CD4-positive, alpha-beta T cell (primary cell): ENCODE results near the gene MRPS5. TPM values are rescaled to one million over a fixed set of nuclear protein-coding genes. Genes with fewer than 3 reads are reported as not detected.

Experiments
- ATAC-seq: fragments of 200-7000 bp; cut with Tn5 transposase; one replicate; pipeline ENCODE4 v1.10.0; 2022; ENCODE audit warnings: mild to moderate bottlenecking; ENCODE audit not compliant: poor library complexity
- CTCF ChIA-PET: fragments of 350-600 bp; sonication (Branson Sonifier 250); formaldehyde crosslinking; loops from one replicate; lab custom pipeline; 2021; ENCODE audit warnings: antibody characterized with exemption, inconsistent platforms; lab: Charles Lee
- POLR2A ChIA-PET: fragments of 350-600 bp; sonication (Branson Sonifier 250); formaldehyde crosslinking; loops from one replicate; lab custom pipeline; 2021; ENCODE audit warnings: antibody characterized with exemption, inconsistent platforms; lab: Charles Lee
- DNase-seq, 14 experiments: peaks; one replicate each; pipeline ENCODE4 v3.0.0-alpha.2; 2013 to 2020; ENCODE audit warnings: mixed read lengths in 2 of 14
- H3K27ac ChIP-seq, 2 donors: one replicate each; pipeline versions ENCODE4 v1.5.1 to v1.7.0; 2013; ENCODE audit warnings: low read length in 2 of 2, low read depth in 1 of 2, mild to moderate bottlenecking in 1 of 2
- H3K27me3 ChIP-seq, 2 experiments: 1 replicate in 1 of 2; 2 replicates in 1 of 2; pipeline versions ENCODE4 v1.6.1 to v1.7.0; 2013; ENCODE audit warnings: low read length in 2 of 2, control low read depth in 1 of 2, mild to moderate bottlenecking in 1 of 2, moderate library complexity in 1 of 2; ENCODE audit not compliant: insufficient read depth in 2 of 2, control insufficient read depth in 1 of 2
- H3K36me3 ChIP-seq: one replicate; pipeline ENCODE4 v1.6.1; 2013; ENCODE audit warnings: low read length, control low read depth; ENCODE audit not compliant: insufficient read depth
- H3K4me1 ChIP-seq: one replicate; pipeline ENCODE4 v1.6.1; 2013; ENCODE audit warnings: low read length, control low read depth; ENCODE audit not compliant: insufficient read depth
- H3K4me3 ChIP-seq: one replicate; pipeline ENCODE4 v1.5.1; 2013; ENCODE audit warnings: mild to moderate bottlenecking, low read length, moderate library complexity
- H3K9me3 ChIP-seq, 2 experiments: 1 replicate in 1 of 2; 2 replicates in 1 of 2; pipeline versions ENCODE4 v1.6.1 to v1.7.0; 2013; ENCODE audit warnings: low read length in 2 of 2, mild to moderate bottlenecking in 2 of 2, control low read depth in 1 of 2, moderate library complexity in 1 of 2; ENCODE audit not compliant: control insufficient read depth in 1 of 2, insufficient read depth in 1 of 2
- H3K27ac Mint-ChIP-seq: one replicate; pipeline ENCODE4 v1.8.0; 2020; ENCODE audit warnings: mixed read lengths
- H3K27me3 Mint-ChIP-seq: one replicate; pipeline ENCODE4 v1.8.0; 2021; ENCODE audit warnings: mixed read lengths
- H3K36me3 Mint-ChIP-seq: one replicate; pipeline ENCODE4 v1.8.0; 2021; ENCODE audit warnings: low read depth, mixed read lengths
- H3K4me1 Mint-ChIP-seq: one replicate; pipeline ENCODE4 v1.8.0; 2021; ENCODE audit warnings: low read depth, mixed read lengths
- H3K4me3 Mint-ChIP-seq: one replicate; pipeline ENCODE4 v1.8.0; 2020; ENCODE audit warnings: mild to moderate bottlenecking, mixed read lengths
- H3K9me3 Mint-ChIP-seq: one replicate; pipeline ENCODE4 v1.8.0; 2020; ENCODE audit warnings: mixed read lengths
- CTCF ChIP-seq: fragments of 200-600 bp; IDR thresholded peaks from one replicate; pipeline ENCODE4 v1.8.0; 2022; ENCODE audit warnings: antibody characterized with exemption, mild to moderate bottlenecking
- intact Hi-C, 2 experiments: fragments of 100-400 bp; cut with DNase I in 1 of 2; cut with micrococcal nuclease in 1 of 2; formaldehyde crosslinking; loops; one replicate each; pipeline versions ENCODE4 v1.15.1 to v1.9.0; 2023 to 2025; cut with DNase I, micrococcal nuclease
- total RNA-seq, 174 experiments: library from RNA in 2 of 174; stranded (reverse) in 2 of 174; gene quantifications; one replicate each; pipeline ENCODE4 v1.2.3 and lab custom pipeline; 2021 to 2026

Gene MRPS5
- total RNA-seq, 2 experiments from 2014 or later, result 15.3 to 16.3 TPM

DNA sequence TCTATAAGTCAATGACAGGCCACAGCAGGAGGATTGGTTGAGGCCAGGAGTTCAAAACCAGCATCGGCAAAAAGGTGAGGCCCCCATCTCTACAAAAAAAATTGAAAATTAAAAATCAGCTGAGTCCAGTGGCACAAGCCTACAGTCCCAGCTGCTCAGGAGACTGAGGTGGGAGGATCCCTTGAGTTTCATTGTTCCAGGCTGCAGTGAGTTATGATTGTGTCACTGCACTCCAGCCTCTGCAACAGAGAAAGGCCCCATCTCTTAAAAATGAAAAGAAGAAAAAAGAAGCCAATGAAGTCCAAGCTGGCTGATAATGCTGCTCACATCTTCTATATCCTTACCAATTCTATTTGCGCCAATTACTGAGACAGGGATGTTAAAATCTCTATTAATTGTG, 39.1 kb downstream of the MRPS5 start:
- no peaks in the 10 kb centered on the region for H3K27me3 Mint-ChIP-seq
- peaks cover 27% of the 10 kb centered on the region for H3K36me3 Mint-ChIP-seq
- H3K4me3 ChIP-seq, result no peak overlapping the region
- no peaks in the 10 kb centered on the region for H3K9me3 ChIP-seq
- no peaks in the 10 kb centered on the region for H3K27me3 ChIP-seq
- peaks cover 24% of the 10 kb centered on the region for H3K36me3 ChIP-seq
- no peak overlapping the region for H3K27ac ChIP-seq
- peaks cover 25% of the 10 kb centered on the region for H3K4me1 Mint-ChIP-seq
- peak overlapping the region; percentile 41 for H3K27ac Mint-ChIP-seq
- POLR2A ChIA-PET, result interaction anchor here (2.7 kb wide), 1 partner anchor 60 kb away, joined by 11 read pairs; no protein-coding TSS in a partner anchor
- H3K4me3 Mint-ChIP-seq, result no peak overlapping the region
- no peak for DNase-seq
- no peak for TF ChIP-seq CTCF
- no peaks in the 10 kb centered on the region for H3K9me3 Mint-ChIP-seq
- ATAC-seq, result no peak
- intact Hi-C loops, result loop anchor here in 1 of 2 experiments (2.0 kb wide), 2 partner anchors 30 to 122 kb away; no protein-coding TSS in a partner anchor
- H3K4me1 ChIP-seq, result peaks cover 20% of the 10 kb centered on the region
- CTCF ChIA-PET, result interaction anchor here (10.4 kb wide), 1 partner anchor 59 kb away, joined by 223 read pairs; the partner anchor contains the start of gene MAL

GRCh38 chr2:95079199-95079683, 42.4 kb downstream of the MRPS5 start:
- Mint-ChIP-seq H3K4me3 (peak overlapping the region; percentile 22), H3K27me3 (no peaks in the 10 kb centered on the region), H3K9me3 (no peaks in the 10 kb centered on the region), H3K4me1 (peaks cover 57% of the 10 kb centered on the region), H3K27ac (peak overlapping the region; percentile 93), H3K36me3 (no peaks in the 10 kb centered on the region)
- Histone ChIP-seq H3K36me3 (no peaks in the 10 kb centered on the region), H3K27me3 (no peaks in the 10 kb centered on the region), H3K27ac (no peak overlapping the region), H3K9me3 (no peaks in the 10 kb centered on the region), H3K4me3 (no peak overlapping the region), H3K4me1 (peaks cover 52% of the 10 kb centered on the region)
- ChIA-PET CTCF (interaction anchor here (0.7 to 10.4 kb wide), 10 partner anchors 11 to 69 kb away, joined by 3 to 223 read pairs (median 4); partner anchors contain the start of genes MAL and MRPS5), POLR2A (interaction anchor here (0.8 to 10.3 kb wide), 13 partner anchors 17 to 86 kb away, joined by 3 to 749 read pairs (median 6); partner anchors contain the start of genes MAL, MRPS5 and ZNF2)
- DNase-seq (peak in 5 of 14 experiments; percentile 12 to 53 (median 48)), ATAC-seq (peak; percentile 5)
- intact Hi-C loops, result loop anchor here (5.0 kb wide), 2 partner anchors 37 to 78 kb away; partner anchors contain the start of gene ZNF514 (in 1 of the 2)
- TF ChIP-seq CTCF, result no peak

GRCh38 chr2:95077861-95078603, 43.6 kb downstream of the MRPS5 start:
- no peaks in the 10 kb centered on the region for H3K36me3 Mint-ChIP-seq
- H3K4me3 Mint-ChIP-seq, result peak overlapping the region; percentile 76
- TF ChIP-seq CTCF, result no peak
- Histone ChIP-seq H3K36me3 (no peaks in the 10 kb centered on the region), H3K9me3 (no peaks in the 10 kb centered on the region), H3K27me3 (no peaks in the 10 kb centered on the region), H3K4me1 (peaks cover 64% of the 10 kb centered on the region), H3K4me3 (no peak overlapping the region), H3K27ac (peak overlapping the region in 1 of 2 donors; percentile 27)
- ChIA-PET POLR2A (interaction anchor here (1.0 to 10.3 kb wide), 10 partner anchors 16 to 87 kb away, joined by 3 to 749 read pairs (median 8); partner anchors contain the start of genes MAL, MRPS5, ZNF2 and ZNF514), CTCF (interaction anchor here (0.7 to 10.4 kb wide), 8 partner anchors 10 to 54 kb away, joined by 3 to 223 read pairs (median 6); partner anchors contain the start of genes MAL and MRPS5)
- no peaks in the 10 kb centered on the region for H3K27me3 Mint-ChIP-seq
- peak overlapping the region; percentile 93 for H3K27ac Mint-ChIP-seq
- ATAC-seq (no peak), DNase-seq (no peak)
- no peaks in the 10 kb centered on the region for H3K9me3 Mint-ChIP-seq
- intact Hi-C loops, result loop anchor here (1.0 to 5.0 kb wide), 3 partner anchors 36 to 79 kb away; partner anchors contain the start of gene ZNF514 (in 1 of the 2)
- H3K4me1 Mint-ChIP-seq, result peaks cover 69% of the 10 kb centered on the region
